K562 (cell line): ENCODE results near the gene COQ9. TPM values are rescaled to one million over a fixed set of nuclear protein-coding genes. Genes with fewer than 3 reads are reported as not detected.

Source experiments
- ATAC-seq: fragments of 200-7000 bp; cut with Tn5 transposase; 3 replicates; pipeline ENCODE4 v1.9.1; 2020; ENCODE audit warnings: moderate library complexity
- BruUV-seq: library from RNA; stranded (reverse); fragments of 400-500 nt; replicated peaks from 2 replicates; lab custom pipeline; 2021; lab: Mats Ljungman, UMichigan
- CTCF ChIA-PET: fragments of 300-600 bp; formaldehyde crosslinking; extraction: SDS; loops from one replicate; lab custom pipeline; 2021; ENCODE audit warnings: low intra/inter-chr PET ratio; lab: Yijun Ruan, JAX
- POLR2A ChIA-PET: fragments of 300-600, 350-650 bp; sonication (Branson Sonifier 250); formaldehyde crosslinking; extraction: SDS; loops from one replicate; lab custom pipeline; 2021; ENCODE audit warnings: antibody characterized with exemption, inconsistent platforms; lab: Yijun Ruan, JAX
- DNase-seq, 4 experiments: peaks; one replicate each; pipeline versions ENCODE4 v3.0.0 to v3.0.0-alpha.2; 2011 to 2018; ENCODE audit warnings: low spot score in 3 of 4, mixed read lengths in 3 of 4; ENCODE audit errors: extremely low read depth in 1 of 4
- FAIRE-seq: peaks from 2 replicates; lab custom pipeline; 2011; peaks lifted over from hg19 to GRCh38; lab: Jason Lieb, UNC
- H2AFZ ChIP-seq: 2 replicates; pipeline ENCODE4 v1.6.0; 2011; ENCODE audit warnings: low read depth, low read length, control low read depth, inconsistent platforms
- H3K27ac ChIP-seq: fragments of 200-600 bp; 3 replicates; pipeline ENCODE4 v1.8.0; 2011; ENCODE audit warnings: low read depth, mild to moderate bottlenecking, control low read depth, inconsistent platforms, low read length, moderate library complexity, mixed read lengths; ENCODE audit errors: extremely low read depth
- H3K27me3 ChIP-seq, 2 experiments: fragments of 300-600 bp in 1 of 2; 2 replicates in 1 of 2; 3 replicates in 1 of 2; pipeline versions ENCODE4 v1.6.0 to v1.8.0; 2011; ENCODE audit warnings: inconsistent platforms in 2 of 2, low read length in 2 of 2, mild to moderate bottlenecking in 1 of 2, mixed read lengths in 1 of 2, moderate library complexity in 1 of 2; ENCODE audit not compliant: control insufficient read depth in 2 of 2, insufficient read depth in 2 of 2
- H3K36me3 ChIP-seq: fragments of 300-600 bp; 3 replicates; pipeline ENCODE4 v1.8.0; 2011; ENCODE audit warnings: mild to moderate bottlenecking, low read length, inconsistent platforms; ENCODE audit not compliant: control insufficient read depth, insufficient read depth
- H3K4me1 ChIP-seq, 2 experiments: fragments of 200-600 bp in 1 of 2; replicated peaks in 1 of 2; 2 replicates in 1 of 2; 3 replicates in 1 of 2; pipeline versions ENCODE4 v1.5.1 to v1.8.0; 2011; ENCODE audit warnings: inconsistent platforms in 2 of 2, low read length in 2 of 2, mild to moderate bottlenecking in 1 of 2, mixed read lengths in 1 of 2, moderate library complexity in 1 of 2; ENCODE audit not compliant: control insufficient read depth in 2 of 2, insufficient read depth in 2 of 2
- H3K4me2 ChIP-seq: 2 replicates; pipeline ENCODE4 v1.6.1; 2011; ENCODE audit warnings: low read length, control low read depth, inconsistent platforms, mixed read lengths; ENCODE audit not compliant: insufficient read depth
- H3K4me3 ChIP-seq: fragments of 200-600 bp; sonication (generic), shearing (Covaris generic); 2 replicates; pipeline ENCODE4 v1.5.1; 2016; ENCODE audit warnings: control low read depth, inconsistent platforms
- H3K79me2 ChIP-seq: fragments of 200-600 bp; 3 replicates; pipeline ENCODE4 v1.8.0; 2011; ENCODE audit warnings: low read length, inconsistent platforms; ENCODE audit not compliant: control insufficient read depth, insufficient read depth
- H3K9ac ChIP-seq, 2 experiments: 2 replicates each; pipeline versions ENCODE4 v1.6.0 to v1.6.1; 2011; ENCODE audit warnings: low read depth in 2 of 2, low read length in 2 of 2, control low read depth in 1 of 2, inconsistent platforms in 1 of 2, mild to moderate bottlenecking in 1 of 2, mixed read lengths in 1 of 2; ENCODE audit not compliant: insufficient read depth in 1 of 2
- H3K9me1 ChIP-seq: one replicate; pipeline ENCODE4 v1.6.0; 2011; ENCODE audit warnings: inconsistent platforms, mild to moderate bottlenecking, low read length, moderate library complexity; ENCODE audit not compliant: control insufficient read depth, insufficient read depth
- H3K9me3 ChIP-seq: replicated peaks from 2 replicates; pipeline ENCODE4 v1.5.1; 2011; ENCODE audit warnings: low read depth, low read length, inconsistent platforms; ENCODE audit not compliant: control insufficient read depth, insufficient read depth
- H4K20me1 ChIP-seq: replicated peaks from 2 replicates; pipeline ENCODE4 v1.6.1; 2011; ENCODE audit warnings: low read length, inconsistent platforms, mixed read lengths; ENCODE audit not compliant: control insufficient read depth, insufficient read depth
- CHCHD3 ChIP-seq: fragments of 250-450 bp; sonication (Bioruptor Pico); IDR thresholded peaks from 2 replicates; pipeline ENCODE4 v2.1.2; 2022; ENCODE audit warnings: mild to moderate bottlenecking
- EP300 ChIP-seq: IDR thresholded peaks from 2 replicates; pipeline ENCODE4 v1.6.1; 2012; ENCODE audit warnings: low read length, improper control_type of control experiment
- KLF10 ChIP-seq: fragments of 250-450 bp; sonication (Bioruptor Pico); IDR thresholded peaks from 2 replicates; pipeline ENCODE4 v1.6.1; 2021; ENCODE audit warnings: matching md5 sums
- MCM5 ChIP-seq: fragments of 450-650 bp; IDR thresholded peaks from 2 replicates; pipeline ENCODE4 v1.6.1; 2016; ENCODE audit warnings: low read depth
- PCBP1 ChIP-seq: fragments of 200-400 bp; formaldehyde crosslinking; IDR thresholded peaks from 2 replicates; pipeline ENCODE4 v1.6.1; 2018; ENCODE audit warnings: mild to moderate bottlenecking, low read depth, low read length; ENCODE audit not compliant: poor library complexity, severe bottlenecking
- POU5F1 ChIP-seq: fragments of 150-350 bp; IDR thresholded peaks from 2 replicates; pipeline ENCODE4 v1.6.1; 2014; ENCODE audit warnings: borderline replicate concordance, low read length, low read depth, mild to moderate bottlenecking; ENCODE audit not compliant: partially characterized antibody
- SMARCE1 ChIP-seq: fragments of 450-650 bp; IDR thresholded peaks from 2 replicates; pipeline ENCODE4 v1.7.1; 2016; ENCODE audit warnings: mild to moderate bottlenecking
- ZFP1 ChIP-seq: fragments of 450-650 bp; formaldehyde crosslinking; IDR thresholded peaks from 2 replicates; pipeline ENCODE4 v1.4.0; 2020; ENCODE audit warnings: mild to moderate bottlenecking, mixed read lengths
- ZNF24 ChIP-seq: fragments of 450-650 bp; IDR thresholded peaks from 2 replicates; pipeline ENCODE4 v1.6.1; 2016
- ZNF778 ChIP-seq: fragments of 450-650 bp; formaldehyde crosslinking; IDR thresholded peaks from 2 replicates; pipeline ENCODE4 v1.4.0; 2020; ENCODE audit warnings: mild to moderate bottlenecking, moderate library complexity
- WGBS: fragments of 100-300 bp; shearing (Covaris generic); methylation state at CpG from one replicate; pipeline ENCODE4 v1.1.6; 2016; ENCODE audit warnings: low coverage, mixed read lengths; ENCODE audit not compliant: insufficient coverage; ENCODE audit errors: missing lambda C conversion rate; 5-methylcytosine and 5-hydroxymethylcytosine counted together
- in situ Hi-C: fragments of 300-500 bp; cut with MboI; formaldehyde crosslinking; loops from 4 replicates; pipeline ENCODE4 v1.15.0; 2018; ENCODE audit warnings: inconsistent platforms, mixed read lengths
- intact Hi-C: fragments of 100-400 bp; cut with micrococcal nuclease; formaldehyde crosslinking; loops from 2 replicates; pipeline ENCODE4 v1.14.2; 2022
- polyA plus RNA-seq, 8 experiments: library from polyadenylated mRNA; depleted of rRNA in 4 of 8; stranded (reverse) in 5 of 8; unstranded in 3 of 8; fragments of >200 nt; fragmentation: Nextera tagmentation in 2 of 8; fragmentation: Illumina TruSeq in 1 of 8; extraction: Ambion mirVana in 2 of 8; extraction: Trizol in 1 of 8; gene quantifications; 2 replicates each; pipeline versions ENCODE4 v1.2.1 to v1.2.3, GENCODE V29; 2011 to 2014; ENCODE audit warnings: inconsistent platforms in 1 of 8, missing spikeins in 1 of 8
- total RNA-seq, 7 experiments: library from RNA; depleted of rRNA in 6 of 7; stranded (reverse); fragments of >200 nt in 6 of 7; fragmentation: Illumina TruSeq in 2 of 7; extraction: Trizol in 2 of 7; gene quantifications; 2 replicates each; pipeline versions ENCODE4 v1.2.1 to v1.2.3, GENCODE V29; 2011 to 2021; ENCODE audit warnings: low replicate concordance in 1 of 7
- TF ChIP-seq, protein P1 (sequence below): fragments of 250-450 bp; sonication (Bioruptor Pico); IDR thresholded peaks from 2 replicates; pipeline ENCODE4 v1.5.0; 2022; ENCODE audit warnings: mild to moderate bottlenecking

COQ9 gene
- total and polyA plus RNA-seq, 9 of the 15 experiments (the other 6 are each of a cell fraction or from before 2014, with no cell fraction given): 35.0 to 139 (median 71.4) TPM

- no peak for TF ChIP-seq MCM5
- TF ChIP-seq EP300: no peak
- TF ChIP-seq ZNF778 (CRISPR knock-in tag): no peak
- TF ChIP-seq, all 486 proteins: peak for 0
These were observed 33.5 kb upstream of the COQ9 start (continued) for GRCh38 chr16:57413733-57414132.

DNA sequence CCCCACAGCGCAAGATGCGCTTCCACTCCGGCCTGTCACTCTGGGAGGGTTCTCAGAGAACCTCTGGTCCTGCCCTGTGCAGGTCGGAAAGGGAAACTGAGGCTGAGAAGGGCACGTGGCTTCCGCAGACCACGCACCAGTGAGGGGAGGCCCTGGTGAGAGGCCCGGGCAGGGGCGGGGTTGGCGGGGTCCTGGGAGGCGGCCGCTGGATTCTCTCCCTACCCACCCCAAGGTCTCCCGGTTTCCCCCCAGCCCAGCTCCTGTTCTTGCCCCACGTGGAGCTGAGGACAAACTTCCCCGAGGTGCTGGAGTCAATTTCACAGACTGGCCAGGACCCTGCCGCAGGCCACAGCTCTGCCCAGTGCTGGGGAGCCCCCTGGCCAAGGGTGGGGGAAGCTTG is 31.2 kb upstream of the COQ9 start:
- Histone ChIP-seq H3K4me2 (no peak overlapping the region), H3K27ac (no peak overlapping the region), H3K79me2 (no peaks in the 10 kb centered on the region), H3K9ac (peak overlapping the region in 1 of 2 experiments; percentile 85; a peak in 2 of 4 replicates), H3K9me3 (no peaks in the 10 kb centered on the region), H2AFZ (peak overlapping the region; percentile 94), H3K4me3 (no peak overlapping the region), H3K27me3 (peaks cover 9 to 30% of the 10 kb centered on the region in 2 experiments; a peak in 4 of 5 replicates), H3K4me1 (peaks cover 0 to 24% of the 10 kb centered on the region in 2 experiments; a peak in 4 of 5 replicates), H4K20me1 (no peaks in the 10 kb centered on the region), H3K9me1 (no peaks in the 10 kb centered on the region), H3K36me3 (no peaks in the 10 kb centered on the region)
- BruUV-seq: no TSS peak
- ATAC-seq (peak; percentile 11; the same call in 1 of the 3 replicates), DNase-seq (no peak), FAIRE-seq (no peak)
- 54% methylated on average over 14 of the region's 16 CpGs for WGBS
- CTCF ChIA-PET: interaction anchor here (0.9 to 8.4 kb wide), 2 partner anchors 104 to 114 kb away, joined by 4 to 109 read pairs; no protein-coding TSS in a partner anchor
- intact Hi-C loops (loop anchor here (5.0 kb wide), 1 partner anchor 334 kb away; no protein-coding TSS in a partner anchor), in situ Hi-C loops (loop anchor here (5.0 to 10.0 kb wide), 3 partner anchors 101 to 331 kb away; no protein-coding TSS in a partner anchor)
- POLR2A ChIA-PET: no interaction called here
- TF ChIP-seq PCBP1 (no peak), ZFP1 (CRISPR knock-in tag) (no peak), ZNF24 (no peak), POU5F1 (no peak), CHCHD3 (no peak), SMARCE1 (no peak), KLF10 (CRISPR knock-in tag) (no peak)
- TF ChIP-seq, protein P1, sequence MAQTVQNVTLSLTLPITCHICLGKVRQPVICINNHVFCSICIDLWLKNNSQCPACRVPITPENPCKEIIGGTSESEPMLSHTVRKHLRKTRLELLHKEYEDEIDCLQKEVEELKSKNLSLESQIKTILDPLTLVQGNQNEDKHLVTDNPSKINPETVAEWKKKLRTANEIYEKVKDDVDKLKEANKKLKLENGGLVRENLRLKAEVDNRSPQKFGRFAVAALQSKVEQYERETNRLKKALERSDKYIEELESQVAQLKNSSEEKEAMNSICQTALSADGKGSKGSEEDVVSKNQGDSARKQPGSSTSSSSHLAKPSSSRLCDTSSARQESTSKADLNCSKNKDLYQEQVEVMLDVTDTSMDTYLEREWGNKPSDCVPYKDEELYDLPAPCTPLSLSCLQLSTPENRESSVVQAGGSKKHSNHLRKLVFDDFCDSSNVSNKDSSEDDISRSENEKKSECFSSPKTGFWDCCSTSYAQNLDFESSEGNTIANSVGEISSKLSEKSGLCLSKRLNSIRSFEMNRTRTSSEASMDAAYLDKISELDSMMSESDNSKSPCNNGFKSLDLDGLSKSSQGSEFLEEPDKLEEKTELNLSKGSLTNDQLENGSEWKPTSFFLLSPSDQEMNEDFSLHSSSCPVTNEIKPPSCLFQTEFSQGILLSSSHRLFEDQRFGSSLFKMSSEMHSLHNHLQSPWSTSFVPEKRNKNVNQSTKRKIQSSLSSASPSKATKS (CRISPR knock-in tag): no peak
